Brain microvascular endothelial cell (primary cell): ENCODE measurements around the gene ADK.

Experiments
- DNase-seq: peaks from one replicate; pipeline ENCODE4 v3.0.0-alpha.2; 2020
- H3K27ac ChIP-seq: fragments of 250-450 bp; sonication (Bioruptor Pico); 2 replicates; pipeline ENCODE4 v1.5.1; 2020; ENCODE audit warnings: mild to moderate bottlenecking, moderate library complexity
- H3K27me3 ChIP-seq: fragments of 250-450 bp; sonication (Bioruptor Pico); replicated peaks from 2 replicates; pipeline ENCODE4 v1.5.1; 2020; ENCODE audit warnings: mild to moderate bottlenecking
- H3K36me3 ChIP-seq: fragments of 250-450 bp; sonication (Bioruptor Pico); replicated peaks from 2 replicates; pipeline ENCODE4 v1.5.1; 2020; ENCODE audit warnings: mild to moderate bottlenecking
- H3K4me3 ChIP-seq: 2 replicates; pipeline ENCODE4 v1.5.1; 2011; ENCODE audit warnings: low read depth, mild to moderate bottlenecking, control low read depth, low read length, moderate library complexity
- CTCF ChIP-seq: IDR thresholded peaks from 2 replicates; pipeline ENCODE4 v1.5.1; 2011; ENCODE audit warnings: low read depth, mild to moderate bottlenecking, moderate library complexity, low read length, control low read depth, inconsistent platforms; ENCODE audit errors: missing control alignments
- in situ Hi-C: cut with HindIII; loops from 2 replicates; pipeline ENCODE4 v1.10.0; 2017; ENCODE audit warnings: low sequenced_read_pairs, low pct_ligation_motif_present

The ADK gene

GRCh38 chr10:74381291-74381853, 230.4 kb downstream of the ADK start:
- Histone ChIP-seq H3K27me3 (no peaks in the 10 kb centered on the region), H3K4me3 (no peak overlapping the region), H3K27ac (no peak overlapping the region), H3K36me3 (no peaks in the 10 kb centered on the region)
- in situ Hi-C loops, result no loop called here
- no peak for DNase-seq
- TF ChIP-seq CTCF, result no peak

- DNase-seq, result no peak
- Histone ChIP-seq H3K27me3 (no peaks in the 10 kb centered on the region), H3K36me3 (no peaks in the 10 kb centered on the region), H3K4me3 (no peak overlapping the region), H3K27ac (no peak overlapping the region)
- in situ Hi-C loops, result no loop called here
- TF ChIP-seq CTCF, result no peak
Measured at GRCh38 chr10:74382663-74383062, 231.6 kb downstream of the ADK start.

GRCh38 chr10:74383642-74384041, 232.6 kb downstream of the ADK start:
- in situ Hi-C loops, result no loop called here
- Histone ChIP-seq H3K27ac (no peak overlapping the region), H3K27me3 (no peaks in the 10 kb centered on the region), H3K4me3 (no peak overlapping the region), H3K36me3 (no peaks in the 10 kb centered on the region)
- no peak for DNase-seq
- no peak for TF ChIP-seq CTCF

- Histone ChIP-seq H3K4me3 (no peak overlapping the region), H3K27ac (no peak overlapping the region), H3K36me3 (no peaks in the 10 kb centered on the region), H3K27me3 (no peaks in the 10 kb centered on the region)
- in situ Hi-C loops, result no loop called here
- no peak for TF ChIP-seq CTCF
- DNase-seq, result no peak
Measured at GRCh38 chr10:74384615-74385183, 233.7 kb downstream of the ADK start.

- no peak for TF ChIP-seq CTCF
- no peak for DNase-seq
- in situ Hi-C loops, result no loop called here
- H3K36me3 ChIP-seq, result no peaks in the 10 kb centered on the region
- H3K27ac ChIP-seq, result no peak overlapping the region
- H3K4me3 ChIP-seq, result no peak overlapping the region
- H3K27me3 ChIP-seq, result no peaks in the 10 kb centered on the region
Measured at GRCh38 chr10:74388801-74389200, 237.8 kb downstream of the ADK start.

- in situ Hi-C loops, result no loop called here
- no peak for TF ChIP-seq CTCF
- DNase-seq, result no peak
Measured at GRCh38 chr10:74391786-74392185, 240.8 kb downstream of the ADK start.

More at GRCh38 chr10:74391786-74392185, 240.8 kb downstream of the ADK start:
- H3K27me3 ChIP-seq, result no peaks in the 10 kb centered on the region
- no peaks in the 10 kb centered on the region for H3K36me3 ChIP-seq
- no peak overlapping the region for H3K4me3 ChIP-seq
- no peak overlapping the region for H3K27ac ChIP-seq
